Fibroblast of the conjunctiva (primary cell): ENCODE data around the gene TPD52L2.
A peak's percentile ranks its signal among the peaks of the same experiment; 100 is the strongest.
"Not testable (repeated sequence)": the region's sequence is repeated elsewhere in the genome, so short reads cannot be mapped to it uniquely, and the experiment has no call there.

Experiments used
- DNase-seq: peaks from one replicate; pipeline ENCODE4 v3.0.0-alpha.2; 2010; ENCODE audit warnings: low read depth

The TPD52L2 gene

DNA sequence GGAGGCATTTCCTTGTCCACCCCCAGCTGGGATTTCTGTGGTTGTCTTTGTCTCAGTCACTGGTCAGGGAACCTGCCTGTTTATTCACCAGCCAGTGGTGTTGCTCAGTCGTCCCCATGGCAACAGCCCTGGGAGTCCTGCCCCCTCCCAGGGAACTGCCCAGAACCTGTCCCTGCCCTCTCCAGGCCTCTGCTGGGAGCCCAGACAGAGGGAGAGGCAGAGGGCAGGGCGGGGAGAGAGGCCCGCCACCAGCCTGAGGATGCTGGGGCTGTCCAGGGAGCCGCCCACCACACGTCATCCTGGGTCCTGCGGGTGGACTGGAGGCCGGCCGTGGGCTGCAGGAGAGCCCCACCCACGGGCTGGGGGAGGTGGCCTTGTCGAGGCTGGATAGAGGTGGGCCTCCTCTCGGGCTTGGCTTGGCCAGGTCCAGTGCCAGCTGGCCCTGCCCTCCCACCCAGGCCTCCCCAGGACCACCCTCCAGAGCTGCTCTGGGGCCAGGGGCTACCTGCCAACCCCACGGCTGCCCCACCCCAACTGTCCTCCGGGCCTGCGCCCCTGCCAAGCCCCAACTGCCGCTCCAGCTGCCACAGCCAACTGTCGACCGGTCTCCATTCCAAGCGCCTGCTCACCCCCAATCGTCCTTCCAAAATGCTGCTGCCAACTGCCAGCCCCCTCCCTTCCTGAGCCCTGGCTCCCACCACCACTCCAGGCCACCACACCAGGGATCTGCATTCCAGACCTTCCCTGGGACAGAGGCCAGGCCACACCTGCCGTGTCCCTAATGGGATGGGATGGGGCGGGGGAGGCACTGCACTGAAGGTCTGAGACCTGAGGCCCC, 29.8 kb upstream of the TPD52L2 start:
- DNase-seq = peak; percentile 97

- DNase-seq = no peak
These were observed 28.4 kb upstream of the TPD52L2 start for GRCh38 chr20:63836458-63837344.

DNA sequence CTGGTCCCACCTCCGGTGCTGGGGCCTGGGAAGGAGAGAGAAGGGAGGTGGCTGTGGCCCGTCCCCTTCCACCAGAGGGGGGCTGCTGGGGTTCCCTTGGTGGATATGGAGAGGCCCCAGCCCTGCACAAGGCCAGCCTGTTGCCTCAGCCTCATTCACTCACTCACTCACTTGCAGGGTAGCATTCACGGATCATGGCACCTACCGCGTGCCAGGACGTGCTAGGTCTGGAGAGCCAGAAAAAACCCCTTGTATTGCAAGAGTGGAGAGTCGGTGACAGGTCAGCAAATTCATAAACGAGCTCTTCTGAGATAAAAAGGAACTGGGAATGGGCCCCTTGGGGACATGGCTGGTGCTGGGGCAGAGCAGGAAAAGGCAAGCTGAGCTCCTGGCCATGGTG, 27.6 kb upstream of the TPD52L2 start:
- DNase-seq = no peak

DNA sequence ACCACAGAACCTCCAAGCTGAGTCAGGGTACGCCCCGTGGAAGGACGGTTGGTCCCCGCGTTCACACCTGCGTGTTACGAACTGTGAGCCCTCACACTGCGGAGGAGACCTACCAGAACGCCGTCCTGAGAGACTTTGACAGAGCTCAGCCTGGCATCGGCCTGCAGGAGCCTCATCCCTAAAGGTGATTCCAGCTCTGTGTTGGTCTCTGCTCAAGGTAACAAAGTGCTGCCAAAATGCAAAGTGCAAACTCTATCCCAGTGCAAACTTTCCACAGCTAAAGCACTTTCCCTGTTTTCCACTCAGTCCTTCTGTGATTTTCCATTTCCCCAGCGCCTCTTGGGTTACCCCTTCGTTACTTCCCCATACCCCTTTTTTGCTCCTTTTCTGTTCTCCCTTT, 25.4 kb upstream of the TPD52L2 start:
- no peak for DNase-seq

GRCh38 chr20:63840405-63840828, 24.7 kb upstream of the TPD52L2 start:
- DNase-seq = no peak

DNA sequence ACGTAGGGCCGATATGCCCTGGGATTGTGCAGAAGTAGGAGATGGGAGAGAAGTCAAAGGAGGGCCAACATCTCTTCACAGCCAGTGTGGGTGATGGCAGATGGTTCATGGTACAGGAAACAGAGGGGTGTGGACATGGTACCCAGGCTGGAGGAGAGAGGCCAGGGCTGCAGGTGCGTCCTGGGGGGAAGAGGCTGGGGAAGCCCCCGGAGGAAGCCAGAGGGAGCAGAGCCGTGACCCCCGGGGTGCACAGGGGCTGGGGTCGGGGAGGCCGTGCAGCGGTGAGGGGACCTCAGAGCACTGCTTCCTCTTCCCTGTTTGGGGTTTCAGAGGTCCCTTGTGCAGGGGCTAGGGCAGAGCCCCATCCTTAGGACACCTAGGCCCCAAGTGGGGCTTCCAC, 22.8 kb upstream of the TPD52L2 start:
- no peak for DNase-seq

DNA sequence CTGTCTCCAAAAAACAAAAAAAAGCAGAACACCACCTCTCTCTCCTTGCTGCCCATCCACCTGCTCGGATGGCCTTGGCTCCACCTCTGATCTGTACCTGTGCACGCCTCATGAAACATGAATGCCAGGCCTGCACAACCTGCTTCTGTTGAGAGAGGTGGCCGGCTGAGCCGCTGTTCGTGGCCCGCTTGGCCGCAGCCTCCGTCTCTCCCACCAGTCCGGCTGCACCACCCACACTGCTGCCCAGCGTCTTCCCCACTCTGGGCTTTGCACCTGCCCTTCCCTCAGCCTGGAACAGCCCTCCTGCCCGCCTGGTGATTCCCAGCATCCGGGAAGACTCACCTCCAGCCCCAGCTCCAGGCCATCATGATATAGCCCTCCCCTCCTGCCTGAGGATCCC, 21.8 kb upstream of the TPD52L2 start:
- no peak for DNase-seq

- DNase-seq = no peak
These were observed 21.3 kb upstream of the TPD52L2 start for GRCh38 chr20:63843778-63844177.

DNA sequence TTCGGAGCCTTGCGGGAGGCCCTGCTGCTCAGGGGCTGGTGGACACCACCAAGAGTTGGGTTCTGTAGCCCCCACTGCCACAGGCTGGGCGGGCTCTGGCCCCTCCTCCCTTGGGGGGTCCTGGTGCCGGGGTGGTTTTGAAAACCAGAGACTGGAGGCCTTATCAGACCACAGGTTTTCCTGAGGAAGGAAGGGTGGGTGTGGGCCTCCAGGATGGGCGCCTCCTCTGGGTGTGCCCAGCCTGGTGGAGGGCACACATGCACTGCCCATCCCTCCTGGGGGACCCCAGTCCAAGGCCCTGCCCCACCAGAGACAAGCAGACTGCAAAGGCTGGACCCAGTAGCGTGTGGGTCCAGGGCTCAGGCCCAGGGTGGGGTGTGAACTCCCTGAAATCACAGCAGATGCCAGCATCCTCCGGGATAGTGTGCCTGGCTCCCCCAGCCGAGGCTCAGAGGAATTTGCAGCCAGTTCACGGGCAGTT, 20.5 kb upstream of the TPD52L2 start:
- no peak for DNase-seq

DNA sequence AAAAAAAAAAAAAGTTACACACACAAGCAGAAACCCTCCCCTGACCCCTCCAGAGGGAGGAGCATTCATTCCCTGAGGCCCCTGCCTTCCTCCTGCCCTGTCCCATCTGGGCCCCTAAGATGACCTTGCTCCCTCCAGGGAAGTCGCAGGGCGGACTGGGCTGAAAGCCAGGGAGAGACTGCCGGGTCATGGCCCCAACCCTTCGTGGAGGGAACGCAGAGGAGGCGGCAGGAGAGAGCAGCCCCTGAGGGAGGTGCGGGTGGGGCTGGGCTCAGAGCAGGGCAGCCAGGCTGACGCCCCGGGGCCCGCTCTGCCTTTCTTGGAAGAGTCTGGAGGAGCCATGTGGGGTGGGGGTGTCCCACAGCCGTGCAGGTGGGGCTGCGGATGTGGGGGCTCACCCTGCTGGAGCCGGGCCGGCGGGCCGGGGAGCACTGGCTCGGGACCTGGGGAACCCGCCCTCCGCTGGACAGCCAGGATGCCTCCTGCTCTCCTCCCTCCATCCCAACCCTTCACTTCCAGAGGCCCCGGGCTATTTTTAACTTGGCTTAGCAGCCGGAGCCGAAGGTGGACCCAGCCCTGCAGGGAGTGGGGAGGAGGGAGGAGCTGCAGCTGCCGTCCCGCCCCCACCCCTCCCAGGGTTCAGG, 18.8 kb upstream of the TPD52L2 start:
- DNase-seq = no peak

DNA sequence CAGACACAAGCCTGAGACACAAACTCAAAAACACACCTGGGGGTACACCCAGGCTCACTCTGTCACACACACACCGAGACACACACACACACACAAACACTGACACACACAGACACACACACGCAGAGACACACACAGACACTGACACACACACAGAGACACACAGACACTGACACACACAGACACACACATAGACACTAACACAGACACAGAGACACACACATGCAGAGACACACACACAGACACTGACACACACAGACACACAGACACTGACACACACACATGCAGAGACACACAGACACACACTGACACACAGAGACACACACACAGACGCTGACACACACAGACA, 18.2 kb upstream of the TPD52L2 start:
- DNase-seq = no peak

- DNase-seq = no peak
These were observed 17.6 kb upstream of the TPD52L2 start for GRCh38 chr20:63847237-63848002.

GRCh38 chr20:63848003-63848911, 16.8 kb upstream of the TPD52L2 start:
- DNase-seq = no peak

DNA sequence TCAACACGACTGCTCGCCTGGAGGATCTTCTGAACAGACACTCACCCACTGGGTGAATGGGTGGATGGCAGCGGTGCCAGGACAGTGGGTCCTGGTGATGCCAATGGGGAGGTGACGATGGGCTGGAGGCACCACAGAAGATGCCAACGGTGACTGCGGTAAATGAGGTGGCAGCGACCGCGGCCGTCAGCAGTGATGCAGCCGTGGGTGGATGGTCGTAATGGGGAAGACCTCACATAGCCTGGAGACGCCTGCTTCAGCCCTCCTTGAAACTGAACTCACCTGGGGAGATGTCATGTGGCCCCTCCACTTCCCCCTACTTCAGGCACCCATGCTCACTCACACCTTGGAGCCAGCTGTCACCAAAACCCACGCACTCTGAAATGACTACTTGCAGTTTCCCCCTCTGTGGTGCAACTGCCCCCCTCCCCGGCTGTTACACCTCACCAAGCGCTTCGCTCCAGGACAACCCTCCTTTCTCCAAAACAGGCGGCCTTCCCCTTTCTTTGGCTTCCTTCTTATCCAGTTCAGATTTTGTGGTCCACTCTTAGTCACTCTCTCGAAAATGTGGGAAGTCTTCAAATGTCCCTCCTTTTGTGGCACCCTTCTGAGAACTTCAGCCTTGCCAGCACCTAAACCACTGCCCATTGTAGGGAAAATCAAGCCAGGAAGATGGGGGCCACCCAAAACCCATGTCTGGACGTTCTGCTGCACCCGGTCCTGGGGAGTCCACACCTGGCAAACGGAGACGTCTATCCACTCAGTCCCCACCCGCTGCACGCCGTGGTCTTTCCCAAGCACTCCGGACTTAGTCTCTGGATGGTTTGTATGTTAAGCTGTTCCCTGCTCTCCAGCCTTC, 14.2 kb upstream of the TPD52L2 start:
- DNase-seq = no peak

- DNase-seq = not testable (repeated sequence)
These were observed 13.5 kb upstream of the TPD52L2 start for GRCh38 chr20:63851548-63851943.

GRCh38 chr20:63853733-63854068, 11.4 kb upstream of the TPD52L2 start:
- not testable (repeated sequence) for DNase-seq

DNA sequence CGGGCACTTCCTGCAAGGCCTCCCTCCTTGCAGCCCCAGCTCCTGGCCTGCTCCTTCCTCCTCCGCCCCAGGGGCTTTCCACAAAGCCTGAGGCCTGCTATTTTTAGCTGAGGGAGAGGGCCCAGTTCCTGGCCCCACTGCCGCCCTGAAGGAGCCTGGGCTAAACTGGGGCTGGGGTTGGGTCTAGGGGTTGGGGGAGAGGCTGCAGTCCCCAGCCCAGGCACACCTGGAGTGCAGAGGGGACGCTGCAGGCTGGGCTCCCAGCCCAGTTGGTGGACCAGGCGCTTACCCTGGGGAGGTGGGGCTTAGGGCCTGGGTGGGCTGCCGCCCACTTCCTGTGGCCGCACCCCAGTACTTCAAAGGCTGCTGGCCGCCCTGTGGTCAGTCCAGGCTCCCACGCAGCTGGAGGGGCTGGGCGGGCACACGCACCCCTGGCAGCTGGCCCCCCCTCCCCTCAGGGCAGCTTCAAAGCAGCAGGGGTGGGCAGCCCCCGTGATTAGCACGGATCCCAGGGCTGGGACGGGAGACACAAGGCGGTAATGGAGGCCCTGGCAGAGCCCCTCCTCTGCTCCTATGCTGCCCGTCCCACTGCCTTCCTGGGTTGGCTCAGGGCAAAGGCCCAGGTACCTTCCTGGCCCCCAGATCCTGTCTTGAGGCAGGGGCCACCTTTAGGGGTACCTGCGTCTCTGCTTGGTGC, 10.9 kb upstream of the TPD52L2 start:
- no peak for DNase-seq

GRCh38 chr20:63854766-63855362, 10.2 kb upstream of the TPD52L2 start:
- DNase-seq = no peak
